HG03565 (cell line): ENCODE data around the gene ZNF432.
"Not testable (repeated sequence)": the region's sequence is repeated elsewhere in the genome, so short reads cannot be mapped to it uniquely, and the experiment has no call there.

ENCODE experiments used
- ATAC-seq: cut with Tn5 transposase; IDR thresholded peaks from one replicate; pipeline ENCODE4 v1.9.1; 2021; ENCODE audit warnings: mild to moderate bottlenecking, moderate library complexity; ENCODE audit not compliant: unreplicated experiment

Gene ZNF432

DNA sequence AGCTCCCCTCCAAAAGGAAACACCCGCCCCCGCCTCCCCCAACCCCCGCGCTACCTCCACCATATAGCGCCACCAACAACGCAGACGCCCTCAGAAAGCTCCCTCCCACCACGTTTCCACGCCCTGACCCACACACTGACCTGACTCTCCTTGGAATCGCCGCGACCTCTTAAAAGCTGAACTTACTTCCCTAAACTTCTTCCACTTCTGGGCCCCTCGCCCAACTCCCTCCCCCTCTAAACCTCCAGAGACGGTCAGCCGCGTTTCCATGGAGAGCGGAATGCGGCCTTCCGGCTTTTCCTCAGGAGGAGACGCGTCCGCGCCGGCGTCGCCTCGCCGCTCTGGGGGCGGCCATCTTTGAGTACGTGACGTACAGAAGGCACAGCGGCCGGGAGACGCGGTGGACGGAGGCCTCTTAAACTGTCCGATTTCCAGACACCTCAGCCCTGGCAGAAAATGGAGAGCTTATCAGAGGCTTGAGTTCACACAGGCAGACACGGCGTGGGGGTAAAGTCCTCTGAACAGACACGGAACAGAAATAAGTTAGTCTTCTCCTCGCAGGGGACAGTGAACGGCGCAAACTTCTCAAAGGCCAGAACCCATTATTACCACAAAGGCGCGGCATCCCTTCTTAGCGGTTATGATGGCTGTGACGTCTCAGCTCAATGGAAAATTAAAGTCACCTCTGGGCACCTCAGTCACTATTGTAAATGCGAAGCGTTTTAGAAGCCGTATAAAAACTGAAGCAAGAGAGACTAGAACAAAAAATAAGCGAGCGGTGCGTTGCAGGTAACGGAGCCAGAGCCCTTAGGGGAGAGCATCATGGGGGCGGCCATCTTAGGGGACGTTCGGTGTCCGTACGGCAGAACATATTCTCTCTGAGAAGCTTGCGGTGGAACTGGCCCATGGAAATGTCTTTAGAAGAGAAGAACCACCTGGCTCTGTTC is at the start of gene ZNF432:
TSS of gene ZNF432 (minus strand) at position 284 of the 947 bp plus-strand sequence. CDS start 1,970 bp downstream, outside the sequence.
- ATAC-seq: peak; percentile 68

DNA sequence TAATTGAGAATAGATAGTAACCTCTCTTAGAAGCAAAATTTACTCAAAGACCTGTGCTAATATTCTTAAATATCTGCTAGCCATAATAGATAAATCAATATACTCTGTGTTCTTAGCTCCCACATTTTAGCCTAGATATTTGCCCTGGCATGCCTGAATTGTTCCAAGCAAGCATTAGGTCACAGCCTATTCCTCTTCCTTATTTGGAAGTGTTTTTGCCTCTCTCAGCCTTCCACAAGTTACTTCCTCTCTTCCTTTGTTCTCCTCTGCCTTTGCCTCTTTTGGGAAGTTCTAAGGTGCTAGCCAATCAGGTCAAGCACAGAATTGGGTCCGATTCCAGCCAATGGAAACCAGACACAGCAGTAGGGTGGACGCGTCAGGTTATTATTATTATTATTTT is 47.8 kb upstream of the ZNF432 start:
- ATAC-seq: not testable (repeated sequence)

DNA sequence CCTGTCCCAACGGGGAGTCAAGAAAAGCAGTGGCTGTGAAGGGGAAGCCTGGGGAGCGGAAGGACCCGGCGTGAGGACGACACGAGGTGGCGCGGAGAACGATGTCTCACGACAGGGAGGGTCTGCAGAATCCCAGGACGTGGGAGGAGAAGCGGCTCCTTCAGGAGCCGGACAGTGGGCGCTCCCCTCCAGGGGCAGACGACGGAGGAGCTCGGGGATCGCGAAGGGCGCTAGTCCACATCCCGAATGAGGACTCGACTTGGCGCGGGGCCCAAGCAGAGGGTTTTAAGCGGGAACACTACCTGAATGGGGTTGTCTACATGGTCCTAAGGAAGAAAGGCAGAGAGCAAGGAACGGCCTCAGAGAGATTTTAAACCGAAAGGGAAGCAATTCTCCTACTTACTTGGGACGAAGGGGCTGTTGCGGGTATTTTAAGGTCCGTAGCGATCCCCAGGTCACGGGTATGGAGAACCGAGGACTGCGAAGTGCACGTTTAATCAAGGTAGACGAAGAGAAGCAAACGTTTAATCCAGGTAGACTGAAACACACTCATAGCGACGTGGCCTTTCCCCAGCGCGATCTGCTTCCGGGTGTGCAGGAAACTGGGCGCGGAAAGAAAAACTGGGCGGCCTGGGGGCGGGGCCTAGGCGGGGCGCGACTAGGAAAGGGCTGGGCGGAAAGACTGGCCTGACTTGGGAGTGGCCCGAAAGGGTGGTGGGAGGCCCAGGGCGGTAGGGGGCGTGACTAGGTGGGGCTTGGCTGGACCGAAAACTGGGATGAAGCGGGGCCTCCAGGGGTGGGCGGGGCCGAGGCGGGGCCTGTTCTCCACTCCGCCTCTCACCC is 46.8 kb upstream of the ZNF432 start, which contains the start of gene ZNF841:
TSS of gene ZNF841 (minus strand) at position 594 of the 843 bp plus-strand sequence. CDS start 10,964 bp downstream, outside the sequence.
- ATAC-seq: peak; percentile 57

DNA sequence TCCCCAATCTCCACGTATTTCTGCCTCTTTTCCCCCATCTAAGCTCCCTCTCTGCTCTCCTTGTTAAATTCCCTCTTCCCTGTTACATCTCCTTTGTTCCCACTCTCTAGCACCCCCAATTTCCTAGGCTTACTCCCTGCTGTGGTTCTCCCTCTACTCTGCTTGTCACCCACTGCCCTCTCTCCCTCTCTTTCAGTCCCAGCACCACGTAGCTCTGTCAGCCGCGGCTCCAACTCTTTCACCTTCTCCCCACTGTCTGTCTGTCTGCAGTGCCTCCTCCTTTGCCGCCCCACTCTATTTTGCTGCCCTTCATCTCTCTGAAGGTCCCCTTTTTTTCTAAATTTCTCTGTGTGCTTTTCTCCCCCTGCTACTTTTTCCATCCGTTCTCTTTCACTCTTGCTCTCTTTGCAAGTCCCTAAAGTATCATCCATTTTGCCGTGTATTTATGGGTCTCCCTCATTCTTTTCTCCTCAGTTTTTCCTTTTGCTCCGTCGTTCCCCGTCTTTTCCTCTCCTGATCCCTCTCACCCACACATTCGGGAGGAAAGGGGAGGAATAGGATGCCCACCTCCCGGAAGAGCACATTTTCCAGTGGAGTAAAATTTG is 46.0 kb upstream of the ZNF432 start:
- ATAC-seq: no peak

DNA sequence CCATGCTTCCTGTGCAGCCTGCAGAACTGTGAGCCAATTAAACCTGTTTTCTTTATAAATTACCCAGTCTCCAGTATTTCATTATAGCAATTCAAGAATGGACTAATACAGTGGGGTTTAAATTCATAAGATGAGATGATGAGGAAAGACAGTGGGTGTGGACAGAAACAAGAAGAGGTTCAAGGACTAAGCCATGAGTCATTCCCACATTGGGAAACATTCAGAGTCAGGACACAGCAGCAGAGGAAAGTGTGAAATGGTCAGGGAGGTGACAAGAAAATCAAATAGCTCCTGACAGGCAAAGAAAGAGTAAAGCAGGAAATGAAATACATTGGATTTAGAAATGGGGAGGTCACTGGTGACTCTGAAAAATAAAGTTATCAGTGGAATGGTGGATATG is 37.8 kb upstream of the ZNF432 start:
- ATAC-seq: no peak

DNA sequence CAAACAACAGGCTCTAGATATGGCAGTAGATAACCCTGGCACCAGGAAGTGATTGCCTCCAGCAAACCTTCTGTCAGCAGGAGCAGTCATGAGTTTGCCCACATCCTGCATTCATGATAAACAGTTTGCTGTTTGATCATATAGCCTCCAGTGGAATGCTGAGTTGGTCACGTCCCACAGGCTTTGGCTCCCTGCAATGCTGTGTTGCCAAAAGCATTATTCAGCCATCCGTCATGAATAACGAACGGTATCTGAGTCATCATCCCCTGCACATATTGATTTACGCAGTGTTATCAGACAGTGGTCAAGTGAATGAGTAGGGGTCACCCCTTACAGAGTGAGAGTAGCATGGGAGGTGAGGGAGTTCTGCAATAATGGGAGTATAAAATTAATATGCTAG is 21.9 kb upstream of the ZNF432 start:
- ATAC-seq: no peak

DNA sequence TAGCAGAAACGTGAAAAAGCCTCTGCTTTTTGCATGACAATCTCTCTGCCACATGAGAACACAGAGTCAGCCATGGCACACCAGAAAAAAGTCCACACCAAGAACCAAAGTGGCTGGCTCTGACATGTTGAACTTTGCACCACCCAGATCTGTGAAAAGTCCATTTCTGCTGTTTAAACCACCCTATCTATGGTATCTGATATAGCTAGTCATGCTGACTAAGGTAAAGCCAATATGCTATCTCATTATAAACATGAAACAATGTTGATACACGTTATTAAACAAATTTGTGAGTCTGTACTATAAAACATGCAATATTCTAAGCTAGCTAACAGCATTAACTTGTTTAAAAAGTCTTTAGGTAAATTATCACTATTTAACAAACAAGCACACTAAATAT is 21.0 kb upstream of the ZNF432 start:
- ATAC-seq: no peak

DNA sequence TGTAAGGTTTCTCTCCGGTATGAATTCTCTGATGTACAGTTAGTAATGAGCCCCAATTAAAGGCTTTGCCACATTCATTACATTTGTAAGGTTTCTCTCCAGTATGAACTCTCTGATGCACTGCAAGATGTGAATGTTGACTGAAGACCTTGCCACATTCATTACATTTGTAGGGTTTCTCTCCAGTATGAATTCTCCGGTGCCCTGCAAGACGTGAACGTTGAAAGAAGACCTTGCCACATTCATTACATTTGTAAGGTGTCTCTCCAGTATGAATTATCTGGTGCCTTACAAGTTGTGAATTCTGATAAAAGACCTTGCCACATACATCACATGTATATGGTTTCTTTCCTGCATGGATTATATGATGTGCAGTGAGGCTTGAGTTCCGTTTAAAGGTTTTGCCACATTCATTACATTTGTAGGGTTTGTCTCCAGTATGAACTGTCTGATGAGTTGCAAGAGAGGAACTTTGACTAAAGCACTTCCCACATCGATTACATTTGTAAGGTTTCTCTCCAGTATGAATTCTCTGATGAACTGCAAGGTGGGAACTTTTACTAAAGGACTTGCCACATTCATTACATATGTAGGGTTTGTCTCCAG is 17.7 kb upstream of the ZNF432 start:
- no peak for ATAC-seq

DNA sequence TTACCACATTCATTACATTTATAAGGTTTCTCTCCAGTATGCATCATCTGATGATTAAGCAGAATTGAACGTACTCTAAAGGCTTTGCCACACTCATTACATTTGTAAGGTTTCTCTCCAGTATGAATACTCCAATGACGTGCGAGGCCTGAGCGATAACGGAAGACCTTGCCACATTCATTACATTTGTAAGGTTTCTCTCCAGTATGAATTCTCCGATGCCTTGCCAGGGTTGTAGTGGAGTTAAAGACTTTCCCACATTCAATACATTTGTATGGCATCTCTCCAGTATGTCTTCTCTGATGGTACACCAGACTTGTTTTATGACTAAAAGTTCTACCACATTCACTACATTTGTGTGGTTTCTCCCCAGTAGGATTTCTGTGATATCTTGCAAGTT is 16.8 kb upstream of the ZNF432 start:
- no peak for ATAC-seq

DNA sequence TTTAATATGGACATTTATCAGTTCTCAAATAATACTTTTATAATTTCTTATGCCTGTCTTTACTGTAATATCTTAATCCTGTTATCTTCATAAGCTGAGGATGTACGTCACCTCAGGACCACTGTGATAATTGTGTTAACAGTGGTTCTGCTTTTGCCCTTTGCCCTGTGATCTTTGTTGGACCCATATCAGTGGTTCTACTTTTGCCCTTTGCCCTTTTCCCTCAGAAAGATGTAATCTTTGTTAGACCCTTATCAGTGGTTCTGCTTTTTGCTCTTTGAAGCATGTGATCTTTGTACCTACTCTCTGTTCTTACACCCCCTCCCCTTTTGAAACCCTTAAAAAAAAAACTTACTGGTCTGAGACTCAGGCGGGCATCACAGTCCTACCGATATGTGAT is 7.8 kb upstream of the ZNF432 start:
- not testable (repeated sequence) for ATAC-seq

DNA sequence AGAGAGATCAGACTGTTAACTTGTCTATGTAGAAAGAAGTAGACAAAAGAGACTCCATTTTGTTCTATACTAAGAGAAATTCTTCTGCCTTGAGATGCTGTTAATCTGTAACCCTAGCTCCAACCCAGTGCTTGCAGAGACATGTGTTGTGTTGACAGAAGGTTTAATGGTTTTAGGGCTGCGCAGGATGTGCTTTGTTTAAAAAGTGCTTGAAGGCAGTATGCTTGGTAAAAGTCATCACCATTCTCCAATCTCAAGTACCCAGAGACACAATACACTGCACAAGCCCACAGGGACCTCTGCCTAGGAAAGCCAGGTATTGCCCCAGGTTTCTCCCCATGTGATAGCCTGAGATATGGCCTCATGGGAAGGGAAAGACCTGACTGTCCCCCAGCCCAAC is 3.1 kb upstream of the ZNF432 start:
- not testable (repeated sequence) for ATAC-seq

DNA sequence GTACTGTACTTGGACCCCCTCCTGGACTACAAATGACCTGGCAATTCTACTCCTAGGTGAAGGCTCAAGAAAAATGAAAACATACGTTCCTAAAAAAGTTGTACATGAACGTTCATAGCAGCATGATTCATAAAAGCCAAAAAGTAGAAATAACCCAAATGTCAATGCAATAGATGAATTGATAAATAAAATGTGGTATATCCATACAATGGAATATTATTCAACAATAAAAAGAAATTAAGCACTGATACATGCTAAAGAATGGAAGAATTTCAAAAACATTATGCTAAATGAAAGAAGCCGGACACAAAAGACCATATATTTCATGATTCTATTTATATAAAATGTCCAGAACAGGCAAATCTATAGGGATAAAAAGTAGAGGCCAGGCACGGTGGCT is 9.5 kb downstream of the ZNF432 start:
- no peak for ATAC-seq

DNA sequence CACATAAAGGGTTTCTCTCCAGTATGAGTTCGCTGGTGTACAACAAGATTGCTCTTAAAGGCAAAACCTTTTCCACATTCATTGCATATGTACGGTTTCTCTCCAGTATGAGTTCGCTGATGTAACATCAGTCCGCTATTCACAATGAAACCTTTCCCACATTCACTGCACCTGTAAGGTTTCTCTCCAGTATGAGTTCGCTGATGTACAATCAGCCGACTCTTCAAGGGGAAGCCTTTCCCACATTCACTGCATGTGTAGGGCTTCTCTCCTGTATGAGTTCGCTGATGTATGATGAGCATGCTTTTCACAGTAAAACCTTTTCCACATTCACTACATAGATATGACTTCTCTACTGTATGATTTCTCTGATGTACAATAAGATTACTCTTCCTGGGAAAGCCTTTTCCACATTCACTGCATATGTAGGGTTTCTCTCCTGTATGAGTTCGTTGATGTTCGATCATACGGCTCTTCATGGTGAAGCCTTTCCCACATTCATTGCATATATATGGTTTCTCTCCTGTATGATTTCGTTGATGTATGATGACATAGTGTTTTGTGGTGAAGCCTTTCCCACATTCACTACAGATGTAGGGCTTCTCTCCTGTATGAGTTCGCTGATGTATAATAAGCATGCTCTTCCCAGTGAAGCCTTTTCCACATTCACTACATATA is 14.4 kb downstream of the ZNF432 start:
- no peak for ATAC-seq

DNA sequence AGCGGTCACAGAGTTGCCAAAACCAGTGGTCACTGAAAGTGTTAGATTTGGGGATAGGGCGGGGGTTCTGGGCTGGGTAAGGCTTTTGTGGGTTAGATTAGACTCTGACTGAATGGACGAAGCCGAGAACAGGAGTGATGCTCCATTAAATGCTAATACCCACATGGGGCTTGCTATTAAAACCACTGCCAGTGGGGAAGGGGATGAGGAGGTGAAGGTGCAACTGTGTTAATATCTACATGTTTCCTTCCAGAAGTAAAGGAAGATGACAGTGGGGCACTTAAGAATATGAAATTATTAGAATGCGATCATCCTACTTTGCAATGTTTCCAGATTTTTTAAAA is 19.9 kb downstream of the ZNF432 start:
- ATAC-seq: no peak

DNA sequence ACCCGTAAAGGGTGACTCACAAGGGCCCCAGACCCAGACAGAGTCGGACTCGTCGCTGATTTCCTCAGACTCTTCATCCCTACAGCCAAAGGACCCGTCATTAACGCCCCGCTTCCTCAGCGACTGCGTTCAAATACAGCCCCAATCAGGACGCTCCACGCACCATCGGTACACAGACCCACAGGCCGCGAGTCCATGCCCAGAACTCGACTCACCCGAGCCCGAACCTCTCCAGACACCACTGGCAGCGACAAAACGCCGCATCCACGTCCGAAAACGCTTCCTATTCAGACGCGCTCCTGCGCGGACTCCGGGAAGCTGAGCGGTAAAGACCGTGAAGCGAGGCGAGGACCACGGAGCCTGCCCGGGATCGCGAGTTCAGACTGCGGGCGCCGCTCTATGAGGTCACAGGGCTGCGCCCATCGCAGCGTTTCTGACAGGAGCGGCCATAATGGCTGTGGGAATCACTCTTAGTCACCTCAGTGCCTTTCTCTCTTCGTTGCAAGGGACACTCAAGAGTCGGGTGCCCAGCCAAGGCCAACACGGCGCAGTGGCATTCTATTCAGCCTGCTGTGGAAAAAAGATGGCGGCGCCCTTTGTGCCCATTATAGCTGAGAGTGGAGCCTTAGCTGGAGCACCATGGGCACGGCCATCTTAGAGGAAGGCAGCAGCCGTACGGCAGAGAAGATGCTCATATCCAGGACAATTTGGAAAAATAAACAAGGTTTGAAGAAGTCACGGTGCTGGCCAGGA is 20.4 kb downstream of the ZNF432 start, which contains the start of gene ZNF614:
TSS of gene ZNF614 (minus strand) at position 353 of the 753 bp plus-strand sequence. CDS start 2,634 bp downstream, outside the sequence.
- ATAC-seq: peak; percentile 86

DNA sequence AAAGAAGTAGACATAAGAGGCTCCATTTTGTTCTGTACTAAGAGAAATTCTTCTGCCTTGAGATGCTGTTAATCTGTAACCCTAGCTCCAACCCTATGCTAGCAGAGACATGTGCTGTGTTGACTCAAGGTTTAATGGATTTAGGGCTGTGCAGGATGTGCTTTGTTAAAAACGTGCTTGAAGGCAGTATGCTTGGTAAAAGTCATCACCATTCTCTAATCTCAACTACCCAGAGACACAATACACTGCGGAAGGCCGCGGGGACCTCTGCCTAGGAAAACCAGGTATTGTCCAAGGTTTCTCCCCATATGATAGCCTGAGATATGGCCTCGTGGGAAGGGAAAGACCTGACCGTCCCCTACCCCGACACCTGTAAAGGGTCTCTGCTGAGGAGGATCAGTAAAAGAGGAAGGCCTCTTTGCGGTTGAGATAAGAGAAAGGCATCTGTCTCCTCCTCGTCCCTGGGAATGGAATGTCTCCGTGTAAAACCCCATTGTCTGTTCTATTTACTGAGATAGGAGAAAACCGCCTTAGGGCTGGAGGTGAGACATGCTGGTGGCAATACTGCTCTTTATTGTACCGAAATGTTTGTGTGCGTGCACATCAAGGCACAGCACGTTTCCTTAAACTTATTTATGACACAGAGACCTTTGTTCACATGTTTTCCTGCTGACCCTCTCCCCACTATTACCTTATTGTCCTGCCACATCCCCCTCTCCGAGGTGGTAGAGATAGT is 22.2 kb downstream of the ZNF432 start:
- not testable (repeated sequence) for ATAC-seq

DNA sequence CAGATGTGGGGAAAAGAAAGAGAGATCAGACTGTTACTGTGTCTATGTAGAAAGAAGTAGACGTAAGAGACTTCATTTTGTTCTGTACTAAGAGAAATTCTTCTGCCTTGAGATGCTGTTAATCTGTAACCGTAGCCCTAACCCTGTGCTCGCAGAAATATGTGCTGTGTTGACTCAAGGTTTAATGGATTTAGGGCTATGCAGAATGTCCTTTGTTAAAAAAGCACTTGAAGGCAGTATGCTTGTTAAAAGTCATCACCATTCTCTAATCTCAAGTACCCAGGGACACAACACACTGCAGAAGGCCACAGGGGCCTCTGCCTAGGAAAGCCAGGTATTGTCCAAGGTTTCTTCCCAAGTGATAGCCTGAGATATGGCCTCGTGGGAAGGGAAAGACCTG is 24.2 kb downstream of the ZNF432 start:
- not testable (repeated sequence) for ATAC-seq

DNA sequence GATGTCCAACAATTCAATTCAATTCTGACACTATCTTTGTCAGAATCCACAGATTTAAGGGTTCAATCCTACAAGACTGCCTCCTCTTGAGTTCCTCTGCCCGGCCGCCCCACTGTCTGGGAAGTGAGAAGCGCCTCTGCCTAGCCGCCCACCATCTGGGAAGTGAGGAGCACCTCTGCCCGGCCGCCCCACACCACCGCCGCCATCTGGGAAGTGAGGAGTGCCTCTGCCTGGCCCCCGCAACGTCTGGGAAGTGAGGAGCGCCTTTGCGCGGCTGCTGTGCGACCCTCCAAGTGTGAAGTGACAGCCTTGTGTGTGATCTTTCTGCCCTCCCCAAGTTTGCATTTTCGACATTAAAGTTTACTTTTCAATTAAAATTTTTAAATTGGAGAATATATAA is 26.4 kb downstream of the ZNF432 start:
- ATAC-seq: no peak

DNA sequence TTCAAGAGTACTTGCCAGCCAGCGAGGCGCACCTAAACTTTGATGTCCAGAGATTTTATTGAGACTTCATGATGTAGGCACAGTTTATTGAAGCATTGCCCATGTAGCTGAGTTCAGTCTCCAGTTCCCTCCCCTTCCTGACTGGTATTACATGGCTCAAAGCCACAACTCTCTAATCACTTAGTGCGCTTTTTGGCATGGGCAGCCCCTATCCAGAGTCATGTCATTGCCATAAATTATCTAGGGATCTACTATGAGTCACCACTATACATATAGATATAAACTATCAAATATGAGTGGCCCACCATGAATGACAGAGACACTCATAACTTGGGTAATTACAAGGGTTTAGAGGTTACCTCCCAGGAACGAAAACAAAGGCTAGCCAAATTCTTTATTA is 28.1 kb downstream of the ZNF432 start:
- ATAC-seq: no peak
